GM13976 (cell line): ENCODE results near the gene FAM131A.
A peak's percentile ranks its signal among the peaks of the same experiment; 100 is the strongest.

Experiments
- DNase-seq: peaks from one replicate; pipeline ENCODE4 v3.0.0; 2012; ENCODE audit warnings: low spot score
- CTCF ChIP-seq: IDR thresholded peaks from 2 replicates; pipeline ENCODE4 v1.5.1; 2012; ENCODE audit warnings: borderline replicate concordance, mild to moderate bottlenecking; ENCODE audit not compliant: insufficient read depth; ENCODE audit errors: extremely low read depth, missing control alignments, control extremely low read depth
- in situ Hi-C: fragments of 300-500 bp; cut with MboI; formaldehyde crosslinking; loops from one replicate; pipeline ENCODE4 v1.12.0; 2022; ENCODE audit warnings: low sequenced_read_pairs, mixed read lengths, inconsistent platforms; ENCODE audit not compliant: unreplicated experiment

FAM131A gene

DNA sequence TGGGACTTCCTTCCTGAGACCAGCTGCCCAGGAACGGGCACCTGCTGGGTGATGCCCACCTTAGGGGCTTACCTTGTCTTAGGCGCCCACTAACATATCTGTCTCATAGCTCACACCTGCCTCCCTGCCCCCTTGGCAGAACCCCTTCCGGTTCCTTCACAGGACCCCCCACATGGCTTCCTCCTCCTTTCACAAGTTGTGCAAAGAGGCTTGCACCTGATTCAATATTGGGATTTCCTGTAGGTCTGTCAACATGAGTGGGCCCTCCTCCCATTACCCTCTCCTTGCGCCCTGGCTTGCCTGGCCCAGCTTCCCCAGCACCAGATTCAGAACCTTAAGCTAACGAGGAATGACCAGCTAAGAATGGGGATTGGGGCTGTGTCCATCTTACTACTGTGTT lies 40.0 kb downstream of the FAM131A start:
- in situ Hi-C loops = no loop called here
- no peak for DNase-seq
- no peak for TF ChIP-seq CTCF

DNA sequence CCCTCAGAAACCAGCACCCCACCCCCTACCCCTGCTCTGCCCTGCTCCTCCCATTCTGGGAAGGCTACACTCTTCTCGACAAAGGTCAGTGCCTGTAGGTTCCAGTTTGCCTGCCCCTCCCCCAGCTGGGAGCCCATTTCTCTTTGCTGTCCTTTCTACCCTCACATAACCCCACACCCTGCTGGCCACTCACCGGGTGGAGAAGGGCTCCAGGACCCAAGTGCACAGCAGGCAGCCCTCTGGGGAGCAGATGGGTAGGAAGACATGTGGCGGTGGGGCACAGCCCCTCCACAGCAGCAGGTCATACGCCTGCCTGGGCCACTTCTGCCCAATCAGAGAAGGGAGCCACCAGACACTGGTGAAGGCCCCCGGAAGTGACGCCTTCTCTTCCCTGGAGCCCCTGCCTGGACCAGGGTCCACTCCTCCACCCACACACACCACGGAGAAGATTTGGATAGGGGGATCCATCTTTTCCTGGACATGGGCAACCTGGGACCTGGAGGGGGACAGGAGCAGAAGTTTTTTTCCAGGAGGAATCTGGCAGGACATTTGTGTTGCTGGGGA lies 40.6 kb downstream of the FAM131A start, which contains the start of gene THPO:
Gene THPO (minus strand): TSS at position 326 of the 564 bp plus-strand sequence. CDS start 1,948 bp downstream, outside the sequence.
- in situ Hi-C loops = no loop called here
- TF ChIP-seq CTCF = no peak
- DNase-seq = no peak

DNA sequence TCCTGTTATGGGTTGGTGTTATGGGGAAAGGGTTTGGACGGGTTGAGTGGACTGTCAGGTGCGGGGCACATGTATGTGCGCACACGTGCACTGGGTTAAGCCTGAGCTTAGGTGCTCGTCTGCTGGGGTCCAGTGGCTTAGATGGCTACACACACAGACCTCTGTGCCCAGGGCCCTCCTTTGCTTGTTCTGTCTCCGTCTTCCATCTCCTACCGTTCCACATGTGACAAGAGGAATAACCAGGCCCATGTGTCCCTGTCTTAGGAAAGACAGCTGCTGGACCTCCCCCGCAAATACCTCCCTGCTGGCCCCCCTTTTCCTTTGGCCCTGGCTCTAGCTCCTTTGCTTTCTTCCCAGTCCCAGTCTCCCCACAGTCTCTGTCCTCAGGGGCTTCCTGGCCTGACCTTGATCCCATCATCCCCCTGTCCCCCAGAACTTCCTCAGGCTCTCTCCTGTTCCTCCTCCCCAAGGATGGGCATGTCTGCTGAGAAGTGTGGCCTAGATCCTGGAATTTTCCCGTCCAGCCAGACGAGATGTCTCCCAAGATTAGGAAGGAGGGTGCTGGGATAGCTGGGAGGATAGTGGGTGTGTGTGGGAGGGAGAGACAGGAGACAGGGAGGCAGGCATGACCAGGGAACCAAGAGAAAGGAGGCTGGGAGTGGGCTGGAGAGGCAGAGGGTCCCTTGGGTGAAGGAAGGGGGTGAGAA lies 41.4 kb downstream of the FAM131A start:
- DNase-seq = no peak
- TF ChIP-seq CTCF = no peak
- in situ Hi-C loops = no loop called here

- in situ Hi-C loops = no loop called here
- no peak for TF ChIP-seq CTCF
- DNase-seq = peak; percentile 46
Observed at GRCh38 chr3:184379358-184380184, 42.2 kb downstream of the FAM131A start, which contains the start of gene CHRD. TSS of gene CHRD (plus strand) at chr3:184380054. CDS start at chr3:184380319, 265 bp downstream.

- DNase-seq = peak; percentile 62
- in situ Hi-C loops = no loop called here
- TF ChIP-seq CTCF = no peak
Observed at GRCh38 chr3:184380185-184380626, 42.8 kb downstream of the FAM131A start.

- no peak for TF ChIP-seq CTCF
- DNase-seq = peak; percentile 44
- in situ Hi-C loops = no loop called here
Observed at GRCh38 chr3:184380627-184381260, 43.3 kb downstream of the FAM131A start.
